ENCODE results near the gene BLTP3A. TPM values are rescaled to one million over a fixed set of nuclear protein-coding genes. Genes with fewer than 3 reads are reported as not detected.
"Not testable (repeated sequence)": the region's sequence is repeated elsewhere in the genome, so short reads cannot be mapped to it uniquely, and the experiment has no call there.

BLTP3A gene, protein sequence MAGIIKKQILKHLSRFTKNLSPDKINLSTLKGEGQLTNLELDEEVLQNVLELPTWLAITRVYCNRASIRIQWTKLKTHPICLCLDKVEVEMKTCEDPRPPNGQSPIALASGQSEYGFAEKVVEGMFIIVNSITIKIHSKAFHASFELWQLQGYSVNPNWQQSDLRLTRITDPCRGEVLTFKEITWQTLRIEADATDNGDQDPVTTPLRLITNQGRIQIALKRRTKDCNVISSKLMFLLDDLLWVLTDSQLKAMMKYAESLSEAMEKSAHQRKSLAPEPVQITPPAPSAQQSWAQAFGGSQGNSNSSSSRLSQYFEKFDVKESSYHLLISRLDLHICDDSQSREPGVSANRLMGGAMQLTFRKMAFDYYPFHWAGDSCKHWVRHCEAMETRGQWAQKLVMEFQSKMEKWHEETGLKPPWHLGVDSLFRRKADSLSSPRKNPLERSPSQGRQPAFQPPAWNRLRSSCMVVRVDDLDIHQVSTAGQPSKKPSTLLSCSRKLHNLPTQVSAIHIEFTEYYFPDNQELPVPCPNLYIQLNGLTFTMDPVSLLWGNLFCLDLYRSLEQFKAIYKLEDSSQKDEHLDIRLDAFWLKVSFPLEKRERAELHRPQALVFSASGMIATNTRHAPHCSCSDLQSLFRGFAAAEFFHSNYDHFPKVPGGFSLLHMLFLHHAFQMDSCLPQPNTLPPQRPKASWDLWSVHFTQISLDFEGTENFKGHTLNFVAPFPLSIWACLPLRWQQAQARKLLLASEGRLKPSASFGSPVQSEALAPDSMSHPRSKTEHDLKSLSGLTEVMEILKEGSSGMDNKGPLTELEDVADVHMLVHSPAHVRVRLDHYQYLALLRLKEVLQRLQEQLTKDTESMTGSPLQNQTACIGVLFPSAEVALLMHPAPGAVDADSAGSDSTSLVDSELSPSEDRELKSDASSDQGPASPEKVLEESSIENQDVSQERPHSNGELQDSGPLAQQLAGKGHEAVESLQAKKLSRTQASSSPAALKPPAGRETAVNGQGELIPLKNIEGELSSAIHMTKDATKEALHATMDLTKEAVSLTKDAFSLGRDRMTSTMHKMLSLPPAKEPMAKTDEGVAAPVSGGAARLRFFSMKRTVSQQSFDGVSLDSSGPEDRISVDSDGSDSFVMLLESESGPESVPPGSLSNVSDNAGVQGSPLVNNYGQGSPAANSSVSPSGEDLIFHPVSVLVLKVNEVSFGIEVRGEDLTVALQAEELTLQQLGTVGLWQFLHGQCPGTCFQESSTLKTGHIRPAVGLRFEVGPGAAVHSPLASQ (N-terminal part only)
- total RNA-seq (10 to 100 TPM; 11.5 to 12.0 TPM), polyA plus RNA-seq (1 to 10 TPM in 1 of 2 donors, under 1 TPM in 1; 0.11 to 1.0 TPM)

DNA sequence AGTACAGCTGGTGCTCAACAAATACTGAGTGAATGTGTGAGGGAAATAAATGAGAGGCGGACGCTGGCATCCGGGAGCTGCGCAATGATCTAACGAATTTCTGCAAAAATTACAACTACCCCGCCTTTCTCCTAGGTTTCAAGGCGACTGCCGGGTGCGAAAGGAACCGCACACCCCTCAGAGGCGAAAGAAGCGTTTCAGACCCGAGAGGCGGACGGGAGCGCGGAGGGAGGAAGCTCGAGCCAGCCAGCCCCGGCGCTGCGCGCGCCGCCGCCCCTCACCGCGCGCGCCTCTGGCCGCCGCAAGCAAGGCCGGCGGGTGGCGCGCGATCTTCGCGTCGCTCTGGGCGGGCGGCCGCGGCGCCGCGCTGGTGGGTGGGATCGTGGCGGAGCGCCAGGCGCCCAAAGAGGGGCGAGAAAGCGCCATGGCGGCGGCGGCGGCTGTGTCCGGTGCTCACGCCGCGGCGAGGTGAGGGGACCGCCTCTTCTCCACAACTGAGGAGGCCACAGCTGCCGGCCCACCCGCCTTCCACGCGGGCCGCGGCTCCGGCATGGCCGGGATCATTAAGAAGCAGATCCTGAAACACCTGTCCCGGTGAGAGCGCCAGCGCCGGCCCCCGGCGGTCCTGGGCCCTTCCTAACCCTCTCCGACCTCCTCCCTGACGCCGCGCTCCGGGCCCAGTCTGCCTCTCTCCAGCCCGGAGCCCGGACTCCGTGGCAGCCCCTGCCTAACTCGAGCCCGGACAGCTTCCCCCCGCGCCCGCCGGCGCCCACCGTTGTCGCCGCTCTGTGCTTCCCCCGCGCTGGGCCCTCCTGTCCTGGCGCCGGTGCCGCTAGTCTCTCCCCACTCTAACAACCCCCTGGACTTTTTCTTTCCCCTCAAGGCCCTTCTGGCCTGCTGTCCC, at the start of gene BLTP3A:
Gene BLTP3A (plus strand): TSS at position 383 of the 904 bp plus-strand sequence. CDS start 168 bp downstream, at position 551.
- intact Hi-C loops (cut with micrococcal nuclease) = loop anchor here (1.0 to 5.0 kb wide), 3 partner anchors 35 to 265 kb away; partner anchors contain the start of genes SNRPC and TAF11
- Histone ChIP-seq H3K9me3 (ENCODE audit: control insufficient read depth in 1 of 2, low read length in 2 of 2) (no peaks in the 10 kb centered on the region), H3K4me1 (ENCODE audit: insufficient read depth, low read length) (peaks cover 23% of the 10 kb centered on the region), H3K36me3 (ENCODE audit: insufficient read depth, low read length) (no peaks in the 10 kb centered on the region), H3K4me3 (ENCODE audit: low read length in 2 of 2) (peak within 1 kb of the TSS; percentile 79 to 85), H3K27ac (ENCODE audit: low read depth, low read length) (peak within 1 kb of the TSS; percentile 72), H3K27me3 (ENCODE audit: insufficient read depth, low read length) (no peaks in the 10 kb centered on the region)
- H3K4me1 Mint-ChIP-seq = peaks cover 15 to 36% (median 21%) of the 10 kb centered on the region in 4 donors
- ChIA-PET POLR2A (ENCODE audit: partially characterized antibody) (interaction anchor here (0.6 to 2.8 kb wide), 22 partner anchors 9 to 609 kb away, joined by 3 to 50 read pairs (median 4); partner anchors contain the start of genes ANKS1A, HMGA1, ILRUN and SMIM29), CTCF (ENCODE audit: partially characterized antibody) (interaction anchor here (0.9 to 3.1 kb wide), 7 partner anchors 8 to 596 kb away, joined by 3 to 9 read pairs (median 5); partner anchors contain the start of gene SNRPC)
- peaks cover 0 to 8% of the 10 kb centered on the region in 2 donors for H3K36me3 Mint-ChIP-seq
- no peaks in the 10 kb centered on the region for H3K27me3 Mint-ChIP-seq
- peak within 1 kb of the TSS; percentile 91 to 97 (median 95) for H3K27ac Mint-ChIP-seq
- no peaks in the 10 kb centered on the region for H3K9me3 Mint-ChIP-seq
- DNase-seq = peak; percentile 74 to 78 (median 75)
- peak within 1 kb of the TSS; percentile 91 to 99 (median 98) for H3K4me3 Mint-ChIP-seq

DNA sequence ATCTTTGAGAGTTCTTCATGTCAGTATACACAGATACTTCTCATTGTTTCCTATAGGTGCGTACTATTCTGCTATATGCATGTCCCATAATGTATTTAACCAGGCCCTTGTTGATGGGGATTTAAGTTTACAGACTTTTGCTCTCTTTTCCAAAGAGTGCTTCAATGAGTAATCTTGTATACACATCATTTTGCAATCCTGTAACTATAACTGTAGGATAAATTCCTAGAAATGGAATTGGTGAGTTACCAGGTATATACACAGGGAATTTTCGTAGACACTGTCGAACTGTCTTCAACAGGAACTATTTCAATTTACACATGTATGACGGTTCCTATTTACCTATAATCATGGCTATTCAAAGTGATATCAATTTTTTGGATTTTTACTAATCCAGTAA, 49.8 kb upstream of the BLTP3A start:
- Histone ChIP-seq H3K27ac (ENCODE audit: low read depth, low read length) (no peak overlapping the region), H3K36me3 (ENCODE audit: insufficient read depth, low read length) (no peaks in the 10 kb centered on the region), H3K27me3 (ENCODE audit: insufficient read depth, low read length) (no peaks in the 10 kb centered on the region), H3K4me1 (ENCODE audit: insufficient read depth, low read length) (no peaks in the 10 kb centered on the region), H3K9me3 (ENCODE audit: control insufficient read depth in 1 of 2, low read length in 2 of 2) (no peaks in the 10 kb centered on the region), H3K4me3 (ENCODE audit: low read length in 2 of 2) (no peak overlapping the region)
- intact Hi-C loops (cut with micrococcal nuclease) = no loop called here
- Mint-ChIP-seq H3K36me3 (no peaks in the 10 kb centered on the region), H3K4me3 (no peak overlapping the region), H3K27ac (no peak overlapping the region), H3K9me3 (no peaks in the 10 kb centered on the region), H3K4me1 (peaks cover 0 to 3% (median 0%) of the 10 kb centered on the region in 4 donors), H3K27me3 (no peaks in the 10 kb centered on the region)
- ChIA-PET POLR2A (ENCODE audit: partially characterized antibody) (no interaction called here), CTCF (ENCODE audit: partially characterized antibody) (no interaction called here)
- DNase-seq = no peak

DNA sequence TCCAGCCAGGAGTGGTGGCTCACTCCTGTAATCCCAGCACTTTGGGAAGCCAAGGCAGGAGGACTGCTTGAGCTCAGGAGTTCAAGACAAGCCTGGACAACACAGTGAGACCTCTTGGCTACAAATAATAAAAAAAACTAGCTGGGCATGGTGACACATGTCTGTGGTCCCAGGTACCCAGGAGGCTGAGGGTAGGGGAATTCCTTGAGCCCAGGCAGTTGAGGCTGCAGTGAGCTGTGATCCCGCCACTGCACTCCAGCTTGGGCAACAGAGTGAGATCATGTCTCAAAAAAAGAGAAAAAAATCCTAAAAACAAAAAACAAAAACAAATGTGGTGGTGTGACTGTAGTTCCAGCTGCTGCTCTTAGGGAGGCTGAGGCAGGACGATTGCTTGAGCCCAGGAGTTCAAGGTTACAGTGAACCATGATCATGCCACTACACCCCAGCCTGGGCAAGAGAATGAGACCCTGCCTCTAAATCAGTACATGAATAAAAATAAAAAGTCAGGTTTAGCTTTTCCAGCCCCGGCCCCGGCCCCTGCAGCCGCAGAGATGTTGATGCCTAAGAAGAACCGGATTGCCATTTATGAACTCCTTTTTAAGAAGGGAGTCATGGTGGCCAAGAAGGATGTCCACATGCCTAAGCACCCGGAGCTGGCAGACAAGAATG, 48.1 kb upstream of the BLTP3A start:
- CTCF ChIA-PET (ENCODE audit: partially characterized antibody) = no interaction called here

DNA sequence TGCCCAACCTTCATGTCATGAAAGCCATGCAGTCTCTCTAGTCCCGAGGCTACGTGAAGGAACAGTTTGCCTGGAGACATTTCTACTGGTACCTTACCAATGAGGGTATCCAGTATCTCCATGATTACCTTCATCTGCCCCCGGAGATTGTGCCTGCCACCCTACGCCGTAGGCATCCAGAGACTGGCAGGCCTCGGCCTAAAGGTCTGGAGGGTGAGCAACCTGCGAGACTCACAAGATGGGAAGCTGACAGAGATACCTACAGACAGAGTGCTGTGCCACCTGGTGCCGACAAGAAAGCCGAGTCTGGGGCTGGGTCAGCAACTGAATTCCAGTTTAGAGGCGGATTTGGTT, 47.6 kb upstream of the BLTP3A start:
- H3K27me3 Mint-ChIP-seq; H3K27ac Mint-ChIP-seq; H3K27ac ChIP-seq (ENCODE audit: low read depth, low read length); H3K9me3 ChIP-seq (ENCODE audit: control insufficient read depth in 1 of 2, low read length in 2 of 2); H3K4me1 ChIP-seq (ENCODE audit: insufficient read depth, low read length); intact Hi-C loops (cut with micrococcal nuclease); H3K4me1 Mint-ChIP-seq; POLR2A ChIA-PET (ENCODE audit: partially characterized antibody); H3K4me3 ChIP-seq (ENCODE audit: low read length in 2 of 2); H3K9me3 Mint-ChIP-seq; H3K27me3 ChIP-seq (ENCODE audit: insufficient read depth, low read length); DNase-seq; H3K4me3 Mint-ChIP-seq; H3K36me3 Mint-ChIP-seq; CTCF ChIA-PET (ENCODE audit: partially characterized antibody); H3K36me3 ChIP-seq (ENCODE audit: insufficient read depth, low read length): not testable (repeated sequence)

More for the DNA sequence above, 48.1 kb upstream of the BLTP3A start:
- no peak for DNase-seq
- Histone ChIP-seq H3K36me3 (ENCODE audit: insufficient read depth, low read length) (no peaks in the 10 kb centered on the region), H3K27me3 (ENCODE audit: insufficient read depth, low read length) (no peaks in the 10 kb centered on the region), H3K9me3 (ENCODE audit: control insufficient read depth in 1 of 2, low read length in 2 of 2) (no peaks in the 10 kb centered on the region), H3K4me1 (ENCODE audit: insufficient read depth, low read length) (no peaks in the 10 kb centered on the region), H3K27ac (ENCODE audit: low read depth, low read length) (no peak overlapping the region), H3K4me3 (ENCODE audit: low read length in 2 of 2) (no peak overlapping the region)
- Mint-ChIP-seq H3K4me3 (no peak overlapping the region), H3K4me1 (no peaks in the 10 kb centered on the region), H3K36me3 (no peaks in the 10 kb centered on the region), H3K27ac (peak overlapping the region in 1 of 7 donors; percentile 35), H3K27me3 (no peaks in the 10 kb centered on the region), H3K9me3 (no peaks in the 10 kb centered on the region)
- POLR2A ChIA-PET (ENCODE audit: partially characterized antibody) = no interaction called here
- intact Hi-C loops (cut with micrococcal nuclease) = no loop called here

DNA sequence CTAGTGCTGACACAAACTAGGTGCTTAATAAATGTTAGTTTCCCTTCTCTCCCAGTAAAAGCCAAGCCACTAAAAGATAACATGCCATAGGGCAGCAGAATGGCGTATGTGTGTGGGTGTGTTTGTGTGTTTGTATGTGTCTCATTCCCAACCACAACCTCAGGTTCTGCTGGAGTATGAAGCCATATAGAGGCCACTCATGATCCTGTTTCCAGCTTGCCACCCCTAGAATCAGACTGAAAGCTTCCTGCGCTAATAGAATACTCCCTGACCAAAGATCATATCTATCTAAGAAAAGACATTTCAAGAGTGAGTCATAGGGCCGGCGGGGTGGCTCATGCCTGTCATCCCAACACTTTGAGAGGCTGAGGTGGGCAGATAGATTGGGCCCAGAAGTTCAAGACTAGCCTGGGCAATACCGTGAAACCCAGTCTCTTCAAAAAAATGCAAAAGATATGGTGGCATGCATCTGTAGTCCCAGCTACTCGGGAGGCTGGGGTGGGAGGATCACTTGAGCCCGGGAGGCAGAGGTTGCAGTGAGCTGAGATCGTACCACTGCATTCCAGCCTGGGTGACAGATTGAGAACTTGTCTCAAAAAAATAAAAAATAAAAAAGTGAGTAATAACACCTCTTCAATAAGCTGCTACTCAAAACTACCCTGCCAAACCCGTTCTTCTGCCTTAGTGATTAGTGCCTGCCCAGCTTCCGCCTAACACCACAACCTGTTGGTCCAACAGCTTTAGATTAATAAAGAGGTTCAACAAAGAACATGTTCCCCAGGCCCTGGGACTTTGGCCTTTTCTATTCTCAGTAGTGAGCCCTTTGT, 46.4 kb upstream of the BLTP3A start:
- intact Hi-C loops (cut with micrococcal nuclease) = no loop called here
- no peak for DNase-seq
- Histone ChIP-seq H3K4me3 (ENCODE audit: low read length in 2 of 2) (no peak overlapping the region), H3K9me3 (ENCODE audit: control insufficient read depth in 1 of 2, low read length in 2 of 2) (no peaks in the 10 kb centered on the region), H3K4me1 (ENCODE audit: insufficient read depth, low read length) (no peaks in the 10 kb centered on the region), H3K27me3 (ENCODE audit: insufficient read depth, low read length) (no peaks in the 10 kb centered on the region), H3K27ac (ENCODE audit: low read depth, low read length) (no peak overlapping the region), H3K36me3 (ENCODE audit: insufficient read depth, low read length) (no peaks in the 10 kb centered on the region)
- ChIA-PET CTCF (ENCODE audit: partially characterized antibody) (interaction anchor here (0.6 to 1.3 kb wide), 3 partner anchors 11 to 1233 kb away, joined by 4 to 5 read pairs (median 4); partner anchors contain the start of gene SNRPC), POLR2A (ENCODE audit: partially characterized antibody) (no interaction called here)
- Mint-ChIP-seq H3K27me3 (no peaks in the 10 kb centered on the region), H3K4me1 (no peaks in the 10 kb centered on the region), H3K9me3 (no peaks in the 10 kb centered on the region), H3K27ac (no peak overlapping the region), H3K4me3 (no peak overlapping the region), H3K36me3 (no peaks in the 10 kb centered on the region)
